NCI-H345 treated with DMSO at 0.1 percent for 48 hours (cell line): ENCODE data around the gene CSNK1G1.

Source experiments
- DNase-seq: peaks from one replicate; lab custom pipeline; 2025; ENCODE audit not compliant: unreplicated experiment; lab: John Stamatoyannopoulos, UW

Gene CSNK1G1

GRCh38 chr15:64156652-64157331 is 199.2 kb downstream of the CSNK1G1 start:
- no peak for DNase-seq

- no peak for DNase-seq
Measured at GRCh38 chr15:64155802-64156651, 199.9 kb downstream of the CSNK1G1 start.

- peak; percentile 66 for DNase-seq
Measured at GRCh38 chr15:64153480-64154367, 202.2 kb downstream of the CSNK1G1 start.

DNA sequence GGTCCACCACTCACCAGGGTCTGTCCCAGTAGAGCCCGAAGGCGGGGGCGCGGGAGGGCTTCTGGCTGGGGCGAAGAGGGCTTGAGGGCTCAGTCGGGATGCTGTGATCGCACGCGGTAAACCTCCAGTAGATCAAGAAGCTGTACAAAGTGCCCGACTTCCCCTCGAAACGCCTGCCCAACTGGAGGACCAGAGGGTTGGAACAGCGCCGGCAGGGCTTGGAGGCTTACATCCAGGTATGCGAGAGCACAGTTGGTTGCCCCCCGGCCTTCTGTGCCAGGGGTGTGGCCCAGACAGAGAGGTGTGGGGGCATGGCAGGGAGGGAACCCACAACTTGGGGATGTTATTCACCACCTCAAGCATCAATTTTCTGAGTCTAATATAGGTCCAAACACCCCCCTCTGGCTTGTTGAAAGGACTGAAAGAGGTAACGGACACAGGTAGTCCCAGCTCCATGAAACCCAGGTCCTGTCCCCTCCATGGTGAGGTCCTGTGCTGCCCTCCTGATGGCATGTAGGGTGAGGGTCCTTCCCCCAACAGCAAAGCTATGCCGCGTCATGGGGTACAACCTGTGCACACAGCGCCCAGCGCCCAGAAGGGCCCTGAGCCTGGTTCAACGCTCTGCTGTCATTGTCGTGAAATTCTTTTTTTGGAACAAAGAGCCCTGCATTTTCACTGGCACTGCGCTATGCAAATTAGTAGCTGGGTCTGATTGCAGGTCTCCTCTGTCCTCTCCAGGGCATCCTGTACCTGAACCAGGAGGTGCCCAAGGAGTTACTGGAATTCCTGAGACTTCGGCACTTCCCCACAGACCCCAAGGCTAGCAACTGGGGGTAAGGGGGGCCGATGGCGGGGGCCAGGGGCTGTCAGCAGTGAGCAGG is 203.2 kb downstream of the CSNK1G1 start:
- DNase-seq = peak; percentile 1

GRCh38 chr15:64151727-64152506 is 204.1 kb downstream of the CSNK1G1 start, which contains the start of gene SNX22:
Gene SNX22, plus strand, starts transcription at chr15:64151731. Its CDS starts 45 bp downstream, at chr15:64151776.
- DNase-seq = no peak

GRCh38 chr15:64149893-64150578 is 205.9 kb downstream of the CSNK1G1 start:
- no peak for DNase-seq

GRCh38 chr15:64149424-64149823 is 206.5 kb downstream of the CSNK1G1 start:
- DNase-seq = no peak

DNA sequence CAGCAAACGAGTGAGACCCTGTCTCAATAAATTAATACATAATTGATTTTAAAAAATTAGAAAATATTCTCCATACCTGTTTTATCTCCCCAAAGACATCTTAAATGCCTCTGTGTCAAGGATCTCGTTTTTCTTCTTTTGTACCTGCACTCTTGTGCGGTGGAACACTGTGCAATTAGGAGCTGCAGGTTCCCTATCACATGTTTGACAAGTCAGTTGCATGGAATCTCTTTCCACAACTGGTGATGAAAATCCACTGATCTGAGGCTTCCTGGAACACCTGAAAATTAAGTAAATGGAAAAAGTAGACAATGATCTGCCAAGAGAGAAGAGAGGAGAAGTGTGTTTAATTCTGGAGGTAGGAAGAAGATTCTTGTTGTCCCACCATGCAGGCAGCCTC is 207.4 kb downstream of the CSNK1G1 start:
- DNase-seq = no peak

GRCh38 chr15:64148168-64148567 is 207.8 kb downstream of the CSNK1G1 start:
- no peak for DNase-seq

- DNase-seq = no peak
Measured at GRCh38 chr15:64146885-64147681, 208.9 kb downstream of the CSNK1G1 start.

DNA sequence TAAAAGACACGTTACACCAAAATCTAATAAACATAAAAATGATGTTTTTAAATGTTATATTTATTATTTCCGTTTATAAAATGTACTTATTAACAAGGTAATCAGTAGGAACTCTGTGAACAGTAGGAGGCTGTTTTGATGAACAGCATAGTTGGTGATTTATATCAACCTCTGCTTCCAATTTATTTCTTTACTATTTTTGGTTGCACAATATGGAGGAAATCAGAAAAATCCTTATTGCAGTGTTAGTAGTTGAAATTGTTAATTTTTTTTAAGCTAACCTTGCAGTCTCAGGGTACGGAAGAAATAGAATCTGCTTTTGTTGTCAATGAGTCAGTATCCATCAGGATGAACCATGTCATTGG is 209.5 kb downstream of the CSNK1G1 start:
- DNase-seq = no peak

- no peak for DNase-seq
Measured at GRCh38 chr15:64146041-64146440, 209.9 kb downstream of the CSNK1G1 start.

- no peak for DNase-seq
Measured at GRCh38 chr15:64144565-64145281, 211.2 kb downstream of the CSNK1G1 start.

DNA sequence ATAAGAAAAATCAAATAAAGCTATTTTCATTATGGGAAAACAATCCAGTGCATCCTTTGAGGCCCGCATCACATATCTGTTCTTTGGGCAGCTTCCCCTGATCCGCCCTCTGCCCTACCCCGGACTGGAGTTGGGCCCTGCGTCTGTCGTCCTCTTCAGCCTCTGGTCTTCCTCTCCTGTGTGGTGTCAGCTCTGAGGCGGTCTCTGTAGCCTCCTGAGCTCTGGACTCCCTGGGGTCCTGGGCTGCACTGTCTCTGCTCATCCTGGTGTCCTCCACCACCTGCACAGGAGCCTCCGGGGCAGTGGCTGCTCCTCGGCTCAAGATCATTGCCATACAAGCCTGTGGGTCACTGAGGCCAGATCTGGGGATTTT is 211.8 kb downstream of the CSNK1G1 start:
- no peak for DNase-seq

DNA sequence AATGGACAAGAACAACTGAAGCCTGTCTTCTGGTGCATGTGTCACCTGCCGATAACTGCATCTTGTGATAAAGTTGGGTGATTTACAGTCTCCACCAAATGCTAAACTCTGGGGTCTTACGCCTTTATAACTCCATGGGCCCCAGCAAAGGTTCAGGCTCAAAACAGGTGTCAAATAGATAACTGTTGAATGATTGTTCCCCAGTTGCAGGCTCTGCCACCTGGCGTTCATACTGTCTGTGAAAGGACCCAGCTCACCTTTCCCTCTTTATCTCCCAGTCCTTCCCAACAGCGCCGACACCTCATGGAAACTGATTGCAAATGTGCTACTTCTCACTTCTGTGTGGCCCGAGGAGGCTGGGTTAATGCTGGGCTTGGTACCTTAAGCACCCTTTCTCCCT is 212.7 kb downstream of the CSNK1G1 start:
- no peak for DNase-seq

DNA sequence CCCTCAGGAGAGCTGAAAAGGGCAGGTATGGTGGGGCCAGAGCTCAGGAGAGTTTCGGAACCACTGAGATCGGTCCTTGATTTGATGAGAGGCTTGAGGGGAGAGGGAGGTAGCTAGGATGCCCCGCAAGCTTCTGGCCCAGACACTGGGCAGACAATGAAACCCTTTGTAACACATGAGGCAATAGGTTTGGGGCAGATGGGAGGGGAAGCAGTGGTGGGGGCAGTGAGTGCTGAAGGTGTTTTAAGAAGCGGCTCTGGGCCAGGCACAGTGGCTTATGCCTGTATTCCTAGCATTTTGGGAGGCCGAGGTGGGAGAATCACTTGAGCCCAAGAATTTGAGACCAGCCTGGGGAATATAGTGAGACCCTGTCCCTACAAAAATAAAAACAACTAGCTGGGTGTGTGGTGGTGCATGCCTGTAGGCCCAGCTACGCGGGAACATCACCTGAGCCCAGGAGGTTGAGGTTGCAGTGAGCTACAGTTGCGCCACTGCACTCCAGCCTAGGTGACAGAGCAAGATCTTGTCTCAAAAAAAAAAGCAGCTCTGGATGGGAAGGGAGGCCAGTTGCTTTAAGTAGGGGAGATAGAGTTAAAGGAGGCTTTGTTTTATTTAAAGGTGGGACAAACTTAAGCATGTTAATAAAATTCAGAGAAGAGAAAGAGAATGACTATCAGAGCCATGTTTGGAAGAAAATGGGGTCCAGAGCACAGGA is 214.0 kb downstream of the CSNK1G1 start:
- DNase-seq = no peak

GRCh38 chr15:64138331-64138941 is 217.5 kb downstream of the CSNK1G1 start:
- DNase-seq = no peak
